Suppressor macrophage treated with lipopolysaccharide for 4 hours (primary cell): ENCODE data around the gene SPATS2.

Experiments used
- DNase-seq: peaks from one replicate; pipeline ENCODE4 v3.0.0-alpha.2; 2020

Gene SPATS2

DNA sequence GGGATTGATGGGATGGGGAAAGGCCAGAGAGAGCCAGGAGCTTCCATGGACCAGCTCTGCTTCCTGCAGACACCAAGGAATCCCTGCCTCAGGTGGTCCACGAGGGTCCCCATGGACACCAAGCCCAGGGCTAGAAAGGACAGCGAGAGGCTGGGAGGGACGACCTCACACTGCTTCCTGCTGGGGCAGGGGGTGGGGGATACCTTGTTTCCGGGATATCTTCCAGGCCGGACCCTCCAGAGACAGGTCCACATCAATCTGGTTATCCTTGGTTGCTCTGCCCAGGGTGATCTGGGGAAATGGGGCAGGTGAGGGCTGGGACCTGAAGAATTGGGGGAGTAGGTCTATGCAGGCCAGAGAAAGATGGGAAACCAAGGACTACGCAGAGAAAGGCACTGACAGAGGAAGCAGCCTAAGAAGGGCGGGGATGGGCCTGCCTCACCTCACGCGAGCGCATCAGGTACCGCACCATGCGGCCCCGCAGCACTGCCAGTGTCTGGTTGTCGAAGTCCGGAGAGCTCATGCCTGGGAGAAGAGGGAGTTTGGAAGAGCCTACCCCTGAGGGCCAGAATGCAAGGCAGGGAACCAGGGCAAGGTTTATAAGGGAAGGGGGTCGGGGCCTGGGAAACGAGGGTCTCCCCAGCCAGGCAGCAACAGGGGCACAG is 191.9 kb downstream of the SPATS2 start:
- DNase-seq = no peak

DNA sequence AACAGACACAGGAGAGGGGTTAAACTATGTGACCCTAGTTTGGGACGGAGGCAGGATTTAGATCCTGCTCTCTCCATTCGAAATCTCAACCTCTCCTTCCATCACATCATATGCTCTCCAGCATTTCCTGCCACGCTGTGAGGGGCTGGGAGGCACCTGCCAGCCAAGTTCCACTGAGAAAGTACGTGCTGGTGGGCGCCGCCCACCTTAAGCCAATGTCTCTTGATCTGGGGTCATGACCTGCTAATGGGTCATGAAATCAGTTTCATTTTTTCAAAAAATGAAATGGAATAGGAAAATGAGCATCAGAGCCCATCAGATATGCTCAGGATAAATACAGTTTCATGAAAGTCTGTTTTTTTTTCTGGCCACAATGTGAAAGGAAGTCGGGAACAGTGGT is 193.4 kb downstream of the SPATS2 start:
- no peak for DNase-seq

DNA sequence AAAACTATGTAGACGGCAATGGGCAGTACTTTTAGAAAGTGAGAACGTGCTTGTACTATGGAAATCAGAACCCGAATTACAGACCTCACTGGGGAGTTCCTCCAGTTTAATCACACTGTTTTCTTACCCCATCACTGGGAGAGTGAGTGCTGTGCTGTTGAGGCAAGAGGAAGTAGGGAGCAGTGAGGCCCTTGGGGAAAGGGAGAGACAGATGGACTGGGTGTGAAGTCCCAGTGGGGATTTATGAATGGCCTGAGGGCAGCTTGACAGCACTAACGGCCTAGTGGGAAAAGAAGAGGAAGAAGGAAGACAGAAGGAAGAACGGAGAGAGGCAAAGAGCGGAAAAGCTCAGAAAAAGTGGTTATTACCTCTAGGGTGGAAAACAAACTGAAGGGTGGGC is 195.0 kb downstream of the SPATS2 start:
- no peak for DNase-seq

DNA sequence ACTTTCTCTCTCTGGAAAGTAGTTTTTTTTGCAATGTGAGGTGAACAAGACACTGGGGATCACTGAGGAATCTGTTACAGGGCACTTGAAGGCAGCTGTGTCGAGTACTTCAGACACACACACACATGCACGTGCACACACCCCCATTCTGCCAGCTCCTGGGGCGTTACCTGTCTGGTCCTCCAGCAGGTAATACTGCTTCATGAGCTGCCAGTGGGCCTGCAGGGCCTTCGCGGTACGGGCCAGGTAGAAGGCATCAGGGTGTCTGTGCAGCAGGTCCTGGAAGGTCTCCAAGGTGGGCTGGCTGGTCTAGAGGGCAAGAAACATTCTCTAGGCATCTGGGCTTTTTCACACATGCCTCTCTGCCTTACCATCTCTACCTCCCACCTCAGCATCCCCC is 195.6 kb downstream of the SPATS2 start:
- no peak for DNase-seq

DNA sequence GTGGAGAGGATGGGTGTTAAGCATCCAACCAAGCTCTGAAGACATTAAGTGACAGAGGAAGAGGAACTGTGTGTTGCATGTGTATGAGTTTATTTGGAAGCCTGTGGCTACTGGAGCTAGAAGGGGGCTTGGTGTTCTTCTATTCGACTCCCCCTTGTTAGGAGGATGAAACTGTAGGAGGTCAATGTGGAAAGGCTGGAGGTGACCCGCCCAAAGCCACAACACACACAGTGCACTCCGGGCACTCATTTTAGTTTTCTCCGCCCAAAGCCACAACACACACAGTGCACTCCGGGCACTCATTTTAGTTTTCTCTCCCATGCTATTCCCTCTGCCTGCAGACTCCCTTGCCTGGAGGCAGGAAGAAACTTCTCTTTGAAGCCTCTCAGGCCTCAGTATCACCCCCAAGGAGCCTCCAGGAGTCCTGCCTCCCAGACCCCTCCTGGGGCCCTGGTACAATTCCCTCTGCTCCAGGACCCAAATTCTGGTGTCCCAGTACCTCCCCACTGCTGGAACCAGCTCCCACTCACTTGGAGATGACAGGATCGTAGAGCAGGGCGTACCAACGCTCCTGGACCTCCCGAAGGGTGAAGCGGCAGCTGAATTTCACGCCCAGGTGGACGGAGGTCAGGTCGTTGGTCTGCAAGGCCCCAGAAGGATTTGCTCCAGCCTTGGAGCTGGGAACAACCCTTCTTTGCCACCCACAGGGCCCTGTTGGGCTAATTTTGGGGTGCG is 196.9 kb downstream of the SPATS2 start:
- no peak for DNase-seq

DNA sequence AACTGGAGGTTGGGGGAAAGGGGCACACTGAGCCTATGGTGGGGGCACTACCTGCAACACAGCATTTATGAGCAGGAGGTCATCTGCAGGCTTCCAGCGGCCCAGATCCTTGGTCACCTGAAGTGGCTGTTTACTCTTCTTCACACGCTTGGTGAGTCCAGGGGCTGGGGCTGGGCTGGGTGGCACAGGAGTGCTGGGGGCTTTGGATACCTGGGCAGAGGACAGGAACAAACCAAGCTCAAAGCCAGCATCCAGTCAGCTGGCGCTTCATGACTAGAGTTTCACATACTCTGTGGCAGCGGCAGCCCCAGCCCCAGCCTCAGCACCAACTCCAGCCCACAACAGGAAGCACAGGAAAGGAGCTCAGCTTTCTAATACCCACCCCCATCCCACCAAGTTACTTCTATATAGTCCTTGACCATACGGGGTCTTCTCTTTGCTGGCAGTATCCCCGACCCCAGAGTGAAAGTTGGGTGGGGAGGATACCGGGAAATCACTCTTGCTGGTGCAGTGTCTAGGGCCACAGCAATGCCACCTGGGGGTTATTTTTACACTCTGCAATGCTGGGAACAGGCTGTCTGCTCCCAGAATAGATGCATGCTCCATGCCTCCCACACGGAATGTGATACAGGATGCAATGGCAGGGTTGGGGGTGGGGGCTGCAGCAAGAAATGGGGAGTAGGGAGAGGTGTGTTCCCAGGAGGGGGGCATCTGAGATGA is 197.6 kb downstream of the SPATS2 start:
- DNase-seq = no peak

DNA sequence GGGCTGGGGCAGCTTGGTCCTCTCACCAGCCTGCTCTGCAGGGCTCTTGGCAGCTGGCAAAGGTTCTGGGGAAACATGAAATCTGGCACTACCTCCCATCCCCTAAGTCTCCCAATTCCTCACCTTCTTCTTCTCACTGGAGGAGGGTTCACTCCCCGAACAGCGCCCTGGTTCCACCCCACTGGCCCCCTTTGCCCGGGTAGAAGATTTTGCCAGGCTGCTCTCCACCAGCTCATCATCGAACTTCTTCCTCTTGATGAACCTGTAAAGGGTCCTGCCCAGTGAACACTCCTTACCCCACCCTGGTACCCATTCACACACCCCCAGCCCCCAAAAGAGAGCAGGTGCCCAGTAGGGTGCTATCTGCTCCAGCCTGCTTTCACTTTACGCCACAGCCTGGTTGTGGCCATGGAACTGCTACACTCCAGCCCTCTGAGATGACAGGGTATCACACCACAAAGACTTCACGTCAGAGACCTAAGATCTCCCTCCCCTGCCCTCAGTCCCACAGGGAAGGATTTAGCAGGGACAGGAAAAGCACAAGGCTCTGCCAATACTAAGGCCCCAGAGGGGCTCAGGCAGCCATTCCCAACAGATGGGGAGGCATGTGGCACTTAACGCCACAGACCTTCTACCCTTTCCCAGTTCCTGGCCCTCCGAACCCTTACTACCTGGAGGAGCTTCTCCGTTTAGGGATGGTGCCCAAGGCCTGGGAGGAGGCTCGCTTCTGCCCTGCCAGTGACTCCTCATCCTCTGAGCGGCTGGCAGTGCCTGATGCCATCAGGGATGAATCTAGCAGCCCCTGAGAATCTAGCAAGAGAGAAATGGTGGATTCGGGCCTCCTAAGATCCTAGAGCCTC is 198.4 kb downstream of the SPATS2 start:
- no peak for DNase-seq

DNA sequence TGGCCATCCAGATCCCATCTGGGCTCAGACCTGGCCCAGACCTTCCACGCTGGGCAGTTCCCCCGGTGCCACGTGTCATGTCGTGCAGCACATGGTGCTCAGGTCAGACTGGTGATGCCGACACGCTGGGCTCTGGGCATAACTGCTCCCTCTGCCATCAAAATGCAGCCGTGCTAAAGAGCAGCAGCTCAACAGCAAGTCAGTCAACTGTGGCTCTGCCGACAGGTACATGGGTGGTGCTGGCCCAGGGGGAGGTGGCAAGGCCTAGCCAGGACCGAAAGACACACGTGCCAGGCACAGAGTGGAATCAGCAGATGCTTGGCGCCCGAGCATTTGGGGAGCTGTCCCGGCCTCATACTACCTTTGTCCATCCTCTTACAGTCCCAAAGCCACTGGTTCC is 199.1 kb downstream of the SPATS2 start:
- DNase-seq = no peak

DNA sequence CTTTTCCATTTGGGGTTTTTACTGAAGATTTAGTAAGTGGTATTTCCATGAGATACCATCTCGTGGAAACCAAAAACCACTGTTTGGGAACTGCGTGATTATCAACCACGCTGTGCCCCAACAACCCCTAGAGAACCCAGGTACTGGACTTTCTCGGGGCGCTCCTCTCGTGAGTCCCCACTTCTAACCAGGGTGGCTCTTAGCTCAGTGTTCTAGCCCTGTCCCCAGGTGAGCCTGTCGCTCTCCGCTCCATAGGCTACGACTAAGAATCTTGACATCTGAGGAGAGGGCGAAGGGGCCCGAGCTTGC is 200.0 kb downstream of the SPATS2 start:
- no peak for DNase-seq

DNA sequence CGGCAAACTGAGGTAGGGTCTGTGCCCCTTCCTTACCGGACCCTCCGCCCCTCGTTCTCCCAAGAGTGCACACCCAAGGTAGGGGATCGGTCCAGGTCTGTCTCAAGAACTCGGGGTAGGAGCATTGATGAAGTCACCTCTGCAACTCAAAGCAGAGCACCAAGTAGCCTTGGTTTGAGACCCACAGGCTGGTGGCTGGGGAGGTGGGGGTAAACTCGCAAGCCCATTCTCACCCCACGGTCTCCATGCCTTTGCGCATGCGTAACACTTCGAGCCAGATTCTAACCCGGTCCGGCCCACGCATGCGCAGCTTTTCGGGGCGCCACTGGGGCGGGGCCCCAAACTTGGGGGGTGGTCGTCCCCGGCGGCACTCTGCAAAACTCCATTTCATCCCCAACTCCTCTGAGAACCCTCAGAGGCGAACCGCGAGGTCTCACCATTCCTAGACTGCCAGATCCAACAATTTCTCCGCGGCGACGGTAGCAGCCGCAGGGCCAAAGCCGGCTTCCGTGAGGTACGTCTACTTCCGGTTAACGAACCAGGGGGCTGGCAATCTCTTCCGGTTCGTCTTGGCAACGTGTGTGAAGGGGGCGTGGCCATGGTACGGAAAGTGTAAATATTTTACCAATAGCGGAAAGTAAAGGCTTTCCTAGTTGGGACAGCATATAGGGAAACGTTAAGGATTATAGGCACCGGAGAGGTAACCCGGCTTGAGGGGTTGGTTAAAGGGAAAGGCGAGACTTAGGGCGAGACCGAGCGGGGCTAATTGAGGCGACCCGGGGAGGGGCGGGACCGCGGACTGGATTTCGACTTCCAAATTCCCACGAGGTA is 200.6 kb downstream of the SPATS2 start, which contains the start of gene MCRS1:
Gene MCRS1, minus strand, starts transcription at position 532 of the 831 bp plus-strand sequence. CDS start 1,411 bp downstream, outside the sequence.
- peak; percentile 95 for DNase-seq

DNA sequence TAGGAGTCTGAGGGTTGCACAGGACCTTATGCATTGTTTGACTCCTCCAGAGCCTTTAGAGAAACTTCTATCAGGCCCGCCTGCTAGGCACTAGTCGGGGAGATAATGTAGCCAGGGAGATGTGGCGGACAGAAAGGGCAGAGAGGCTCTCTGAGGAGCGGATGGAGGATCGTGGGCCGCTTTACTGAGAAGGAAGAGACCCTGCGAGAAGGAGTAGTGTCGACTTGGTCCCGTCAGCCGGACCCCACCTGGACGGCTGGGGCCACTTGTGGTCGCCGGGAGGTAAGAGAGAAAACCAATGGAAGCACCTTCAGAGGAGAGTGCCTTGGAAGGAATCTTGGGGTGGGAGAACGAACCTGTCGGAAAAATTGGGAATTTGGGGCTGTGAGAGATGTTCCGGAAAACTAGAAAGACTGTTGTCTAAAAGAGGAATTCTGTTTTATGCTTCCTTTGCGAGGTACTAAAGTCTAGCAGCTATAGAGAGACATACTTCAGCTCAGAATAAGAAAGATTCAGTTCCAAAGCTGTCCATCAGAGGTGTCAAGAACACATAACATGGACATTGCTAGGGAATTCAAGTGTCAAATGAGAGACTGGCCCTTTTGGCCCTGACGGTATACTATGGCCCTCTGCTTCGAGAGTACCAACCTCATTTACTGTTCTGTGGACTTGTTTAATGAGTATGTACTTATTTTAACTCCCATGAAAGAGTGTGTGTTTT is 201.3 kb downstream of the SPATS2 start:
- DNase-seq = peak; percentile 17
